ENCODE results near the gene CCDC121. TPM values are rescaled to one million over a fixed set of nuclear protein-coding genes. Genes with fewer than 3 reads are reported as not detected.

Gene CCDC121
- polyA plus RNA-seq, 1 donor (not counting 4 experiments of a cell fraction or from before 2014, with no cell fraction given): 1.1 TPM

DNA sequence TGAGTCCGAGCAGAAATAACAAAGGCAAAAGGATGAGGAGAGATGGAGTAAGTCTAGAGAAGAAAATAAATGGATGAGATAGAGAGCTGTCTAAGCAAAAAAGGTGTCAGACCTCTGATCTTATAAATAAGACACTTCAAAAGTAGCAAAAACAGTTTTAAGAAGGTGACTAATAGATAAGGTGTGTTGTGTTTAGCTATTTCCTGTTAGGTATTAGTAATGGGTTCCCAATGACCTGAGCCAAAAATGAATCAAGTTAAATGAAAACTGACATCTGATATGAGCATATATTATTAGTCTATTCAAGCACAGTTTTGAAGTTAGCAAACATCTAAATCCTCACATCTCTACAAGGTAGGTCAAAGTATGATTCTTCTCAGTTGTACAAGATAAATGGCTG is 24.0 kb upstream of the CCDC121 start:
- peak overlapping the region; percentile 48 for H3K27ac ChIP-seq (ENCODE audit: control insufficient read depth, insufficient read depth, low read length)
- no peak for DNase-seq (ENCODE audit: low read depth, low spot score)
- no peak overlapping the region for H3K4me3 ChIP-seq (ENCODE audit: control insufficient read depth in 2 of 3, extremely low read depth in 1 of 3, insufficient read depth in 2 of 3, low read depth in 1 of 3, low read length in 3 of 3)
- TF ChIP-seq EZH2 (IDR thresholded peaks at IDR 0.05; ENCODE audit: low read length) (no peak), CTCF (optimal IDR thresholded peaks at IDR 0.05 in 1 of 3, IDR thresholded peaks at IDR 0.05 in 1 of 3, conservative IDR thresholded peaks at IDR 0.05 in 1 of 3; ENCODE audit: extremely low read depth in 1 of 3, insufficient read depth in 2 of 3, low read length in 3 of 3) (no peak)
- H3K36me3 ChIP-seq (ENCODE audit: control insufficient read depth in 2 of 2, extremely low read depth in 1 of 2, insufficient read depth in 2 of 2, low read length in 2 of 2): peaks cover 30% of the 10 kb centered on the region in 2 experiments
- no peak for FAIRE-seq
- no peak overlapping the region for H3K9ac ChIP-seq (ENCODE audit: control insufficient read depth, extremely low read depth, insufficient read depth, low read length)
- no peaks in the 10 kb centered on the region for H4K20me1 ChIP-seq (ENCODE audit: control insufficient read depth, extremely low read depth, insufficient read depth, low read length)
- H3K27me3 ChIP-seq (ENCODE audit: control insufficient read depth, extremely low read depth, insufficient read depth, low read length): no peaks in the 10 kb centered on the region
- H3K9me3 ChIP-seq (ENCODE audit: control insufficient read depth, low read depth, low read length): no peaks in the 10 kb centered on the region
- no peaks in the 10 kb centered on the region for H3K9me1 ChIP-seq (ENCODE audit: control insufficient read depth, extremely low read depth, insufficient read depth, low read length)
- dilution Hi-C loops (cut with MboI; ENCODE audit: extremely low pct_ligation_motif_present, low sequenced_read_pairs): no loop called here
- no peak overlapping the region for H2AFZ ChIP-seq (ENCODE audit: control insufficient read depth, low read length)
- no peaks in the 10 kb centered on the region for H3K79me2 ChIP-seq (ENCODE audit: control insufficient read depth, insufficient read depth, low read length)
- H3K4me2 ChIP-seq (ENCODE audit: control insufficient read depth, extremely low read depth, insufficient read depth, low read depth, low read length): peak overlapping the region; percentile 37
- peaks cover 18% of the 10 kb centered on the region for H3K4me1 ChIP-seq (ENCODE audit: control insufficient read depth, extremely low read depth, insufficient read depth, low read length)

- Histone ChIP-seq H3K9me3 (ENCODE audit: control insufficient read depth, low read depth, low read length) (no peaks in the 10 kb centered on the region), H2AFZ (ENCODE audit: control insufficient read depth, low read length) (no peak overlapping the region), H3K36me3 (ENCODE audit: control insufficient read depth in 2 of 2, extremely low read depth in 1 of 2, insufficient read depth in 2 of 2, low read length in 2 of 2) (peaks cover 30 to 34% of the 10 kb centered on the region in 2 experiments), H3K27ac (ENCODE audit: control insufficient read depth, insufficient read depth, low read length) (peak overlapping the region; percentile 11), H3K4me1 (ENCODE audit: control insufficient read depth, extremely low read depth, insufficient read depth, low read length) (peaks cover 18% of the 10 kb centered on the region), H3K27me3 (ENCODE audit: control insufficient read depth, extremely low read depth, insufficient read depth, low read length) (no peaks in the 10 kb centered on the region), H3K4me3 (ENCODE audit: control insufficient read depth in 2 of 3, extremely low read depth in 1 of 3, insufficient read depth in 2 of 3, low read depth in 1 of 3, low read length in 3 of 3) (no peak overlapping the region), H3K9me1 (ENCODE audit: control insufficient read depth, extremely low read depth, insufficient read depth, low read length) (no peaks in the 10 kb centered on the region), H3K9ac (ENCODE audit: control insufficient read depth, extremely low read depth, insufficient read depth, low read length) (no peak overlapping the region), H3K79me2 (ENCODE audit: control insufficient read depth, insufficient read depth, low read length) (no peaks in the 10 kb centered on the region), H3K4me2 (ENCODE audit: control insufficient read depth, extremely low read depth, insufficient read depth, low read depth, low read length) (peak overlapping the region; percentile 37), H4K20me1 (ENCODE audit: control insufficient read depth, extremely low read depth, insufficient read depth, low read length) (no peaks in the 10 kb centered on the region)
- FAIRE-seq (no peak), DNase-seq (ENCODE audit: low read depth, low spot score) (no peak)
- TF ChIP-seq CTCF (optimal IDR thresholded peaks at IDR 0.05 in 1 of 3, IDR thresholded peaks at IDR 0.05 in 1 of 3, conservative IDR thresholded peaks at IDR 0.05 in 1 of 3; ENCODE audit: extremely low read depth in 1 of 3, insufficient read depth in 2 of 3, low read length in 3 of 3) (no peak), EZH2 (IDR thresholded peaks at IDR 0.05; ENCODE audit: low read length) (no peak)
- dilution Hi-C loops (cut with MboI; ENCODE audit: extremely low pct_ligation_motif_present, low sequenced_read_pairs): no loop called here
Measured at GRCh38 chr2:27652341-27652740, 23.5 kb upstream of the CCDC121 start.

All from keratinocyte (primary cell).